ENCODE results near the gene WSCD2.

WSCD2 gene

DNA sequence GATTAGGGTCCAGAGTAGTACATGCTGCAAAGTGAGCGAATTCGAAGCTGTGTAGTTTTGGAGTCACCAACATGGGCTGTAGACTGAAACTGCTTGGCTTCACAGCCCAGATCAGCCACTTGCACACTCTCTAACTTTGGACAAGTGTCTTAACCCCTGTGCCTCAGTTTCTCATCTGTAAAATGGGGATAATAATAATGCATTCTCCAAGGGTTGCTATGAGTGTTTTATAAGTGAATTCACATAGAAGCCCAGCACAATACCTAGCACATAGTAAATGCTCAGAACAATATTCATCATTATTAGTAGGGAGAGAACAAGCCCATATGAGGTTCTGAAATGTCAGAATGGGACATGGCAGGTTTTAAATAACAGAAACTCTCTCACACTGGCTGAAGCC, 10.4 kb downstream of the WSCD2 start:
- no CpG with 5 or more reads among the region's 2 CpGs for WGBS (ENCODE audit: extremely low coverage, insufficient coverage, low lambda C conversion rate)
- Histone ChIP-seq H3K79me1 (ENCODE audit: low read length) (no peaks in the 10 kb centered on the region), H2BK120ac (ENCODE audit: low read depth, low read length) (no peak overlapping the region)

DNA sequence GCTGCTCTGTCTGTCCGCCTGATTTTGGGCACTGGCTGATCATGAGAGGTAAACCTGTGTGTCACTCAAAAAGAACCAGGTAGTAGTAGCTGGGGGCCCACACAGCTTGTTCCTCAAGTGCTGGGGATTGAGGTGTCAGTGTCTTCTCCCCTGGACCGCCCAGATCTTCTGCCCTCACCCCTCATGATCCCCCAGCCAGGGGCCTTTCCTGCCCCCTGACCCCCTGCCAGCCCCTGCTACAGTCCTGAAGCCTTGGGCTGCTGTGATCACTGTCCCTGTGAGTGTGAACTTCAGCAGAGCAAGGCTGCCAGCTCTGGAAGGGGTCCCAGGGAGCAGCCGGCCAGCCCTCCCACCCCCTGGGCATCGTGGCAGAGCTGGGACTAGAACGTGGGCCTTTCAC, 11.4 kb downstream of the WSCD2 start:
- Histone ChIP-seq H3K4me2 (ENCODE audit: low read length) (no peak overlapping the region), H3K4me1 (ENCODE audit: control insufficient read depth, low read depth, low read length) (no peaks in the 10 kb centered on the region), H3K23ac (ENCODE audit: low read length) (no peak overlapping the region), H3K27me3 (ENCODE audit: insufficient read depth, low read length, poor library complexity) (no peaks in the 10 kb centered on the region), H3K56ac (ENCODE audit: low read length) (no peak overlapping the region), H3K79me1 (ENCODE audit: low read length) (no peaks in the 10 kb centered on the region), H3K4me3 (ENCODE audit: low read length) (no peak overlapping the region), H4K5ac (ENCODE audit: low read length) (no peak overlapping the region), H3K27ac (ENCODE audit: low read depth, low read length) (no peak overlapping the region), H3K18ac (ENCODE audit: low read length) (no peak overlapping the region), H2BK5ac (ENCODE audit: low read length) (no peak overlapping the region), H3K79me2 (ENCODE audit: control insufficient read depth, insufficient read depth, low read length) (no peaks in the 10 kb centered on the region), H2AK5ac (ENCODE audit: low read length) (no peak overlapping the region), H2BK120ac (ENCODE audit: low read depth, low read length) (no peak overlapping the region), H3K36me3 (ENCODE audit: control insufficient read depth, insufficient read depth, low read length) (no peaks in the 10 kb centered on the region), H4K8ac (ENCODE audit: low read depth, low read length) (no peak overlapping the region), H3K9ac (ENCODE audit: low read length) (no peak overlapping the region), H3K4ac (ENCODE audit: low read depth, low read length) (no peak overlapping the region), H2BK15ac (replicated peaks; ENCODE audit: low read depth) (no peak overlapping the region)
- no peak for DNase-seq
- no CpG with 5 or more reads among the region's 5 CpGs for WGBS (ENCODE audit: extremely low coverage, insufficient coverage, low lambda C conversion rate)

More for the DNA sequence above, 10.4 kb downstream of the WSCD2 start:
- no peak overlapping the region for H3K27ac ChIP-seq (ENCODE audit: low read depth, low read length)
- no peak overlapping the region for H2BK15ac ChIP-seq (replicated peaks; ENCODE audit: low read depth)
- no peak overlapping the region for H3K4ac ChIP-seq (ENCODE audit: low read depth, low read length)
- no peak overlapping the region for H4K5ac ChIP-seq (ENCODE audit: low read length)
- H3K23ac ChIP-seq (ENCODE audit: low read length): no peak overlapping the region
- no peak overlapping the region for H2BK5ac ChIP-seq (ENCODE audit: low read length)
- no peak overlapping the region for H3K9ac ChIP-seq (ENCODE audit: low read length)
- no peak overlapping the region for H4K8ac ChIP-seq (ENCODE audit: low read depth, low read length)
- no peak overlapping the region for H2AK5ac ChIP-seq (ENCODE audit: low read length)
- H3K56ac ChIP-seq (ENCODE audit: low read length): no peak overlapping the region
- H3K18ac ChIP-seq (ENCODE audit: low read length): no peak overlapping the region
- H3K4me1 ChIP-seq (ENCODE audit: control insufficient read depth, low read depth, low read length): no peaks in the 10 kb centered on the region
- DNase-seq: no peak
- no peaks in the 10 kb centered on the region for H3K36me3 ChIP-seq (ENCODE audit: control insufficient read depth, insufficient read depth, low read length)
- H3K79me2 ChIP-seq (ENCODE audit: control insufficient read depth, insufficient read depth, low read length): no peaks in the 10 kb centered on the region
- no peaks in the 10 kb centered on the region for H3K27me3 ChIP-seq (ENCODE audit: insufficient read depth, low read length, poor library complexity)
- no peak overlapping the region for H3K4me3 ChIP-seq (ENCODE audit: low read length)
- H3K4me2 ChIP-seq (ENCODE audit: low read length): no peak overlapping the region

GRCh38 chr12:108141600-108142130, 12.6 kb downstream of the WSCD2 start:
- H3K4me3 ChIP-seq (ENCODE audit: low read length): no peak overlapping the region
- no peak overlapping the region for H3K56ac ChIP-seq (ENCODE audit: low read length)
- H2BK5ac ChIP-seq (ENCODE audit: low read length): no peak overlapping the region
- no CpG with 5 or more reads among the region's 4 CpGs for WGBS (ENCODE audit: extremely low coverage, insufficient coverage, low lambda C conversion rate)
- no peak overlapping the region for H3K18ac ChIP-seq (ENCODE audit: low read length)
- no peaks in the 10 kb centered on the region for H3K79me2 ChIP-seq (ENCODE audit: control insufficient read depth, insufficient read depth, low read length)
- no peak overlapping the region for H3K4ac ChIP-seq (ENCODE audit: low read depth, low read length)
- no peak overlapping the region for H3K9ac ChIP-seq (ENCODE audit: low read length)
- no peak overlapping the region for H4K5ac ChIP-seq (ENCODE audit: low read length)
- H3K4me1 ChIP-seq (ENCODE audit: control insufficient read depth, low read depth, low read length): no peaks in the 10 kb centered on the region
- no peaks in the 10 kb centered on the region for H3K36me3 ChIP-seq (ENCODE audit: control insufficient read depth, insufficient read depth, low read length)
- H3K27ac ChIP-seq (ENCODE audit: low read depth, low read length): no peak overlapping the region
- H3K27me3 ChIP-seq (ENCODE audit: insufficient read depth, low read length, poor library complexity): no peaks in the 10 kb centered on the region
- H2BK120ac ChIP-seq (ENCODE audit: low read depth, low read length): no peak overlapping the region
- no peak overlapping the region for H4K8ac ChIP-seq (ENCODE audit: low read depth, low read length)
- H3K79me1 ChIP-seq (ENCODE audit: low read length): no peaks in the 10 kb centered on the region
- no peak overlapping the region for H2AK5ac ChIP-seq (ENCODE audit: low read length)
- no peak overlapping the region for H2BK15ac ChIP-seq (replicated peaks; ENCODE audit: low read depth)
- no peak overlapping the region for H3K23ac ChIP-seq (ENCODE audit: low read length)
- no peak overlapping the region for H3K4me2 ChIP-seq (ENCODE audit: low read length)
- DNase-seq: no peak

- Histone ChIP-seq H3K4ac (ENCODE audit: low read depth, low read length) (no peak overlapping the region), H3K27me3 (ENCODE audit: insufficient read depth, low read length, poor library complexity) (no peaks in the 10 kb centered on the region), H3K4me1 (ENCODE audit: control insufficient read depth, low read depth, low read length) (no peaks in the 10 kb centered on the region), H3K9ac (ENCODE audit: low read length) (no peak overlapping the region), H3K18ac (ENCODE audit: low read length) (no peak overlapping the region), H4K5ac (ENCODE audit: low read length) (no peak overlapping the region), H3K36me3 (ENCODE audit: control insufficient read depth, insufficient read depth, low read length) (no peaks in the 10 kb centered on the region), H2BK5ac (ENCODE audit: low read length) (no peak overlapping the region), H3K56ac (ENCODE audit: low read length) (no peak overlapping the region), H3K4me3 (ENCODE audit: low read length) (no peak overlapping the region), H2AK5ac (ENCODE audit: low read length) (no peak overlapping the region), H2BK120ac (ENCODE audit: low read depth, low read length) (no peak overlapping the region), H3K79me2 (ENCODE audit: control insufficient read depth, insufficient read depth, low read length) (no peaks in the 10 kb centered on the region), H3K4me2 (ENCODE audit: low read length) (no peak overlapping the region), H3K79me1 (ENCODE audit: low read length) (no peaks in the 10 kb centered on the region), H3K23ac (ENCODE audit: low read length) (no peak overlapping the region), H3K27ac (ENCODE audit: low read depth, low read length) (no peak overlapping the region), H2BK15ac (replicated peaks; ENCODE audit: low read depth) (no peak overlapping the region), H4K8ac (ENCODE audit: low read depth, low read length) (no peak overlapping the region)
- peak; percentile 37 for DNase-seq
- no CpG with 5 or more reads among the region's 1 CpG for WGBS (ENCODE audit: extremely low coverage, insufficient coverage, low lambda C conversion rate)
These were observed 14.1 kb downstream of the WSCD2 start for GRCh38 chr12:108143144-108143543.

DNA sequence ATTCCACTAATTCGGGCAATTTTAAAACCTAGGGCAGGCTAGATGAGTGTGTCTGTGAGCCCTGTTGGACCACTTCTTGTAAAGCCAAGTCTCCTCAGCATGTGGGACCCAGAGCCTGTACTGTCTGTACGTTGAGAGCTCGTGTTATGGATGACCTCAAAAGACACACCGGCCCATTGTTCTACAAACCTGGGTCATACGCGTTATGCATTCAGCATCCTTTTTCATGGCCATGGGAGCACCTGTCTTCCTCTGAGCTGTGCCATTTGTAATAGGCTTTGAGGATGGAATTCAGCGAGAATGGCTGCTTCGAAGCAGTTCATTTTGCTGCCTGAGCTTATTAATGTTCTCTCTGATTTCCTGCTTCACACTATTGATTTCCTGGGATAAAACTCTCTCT, 15.0 kb downstream of the WSCD2 start:
- Histone ChIP-seq H3K4ac (ENCODE audit: low read depth, low read length) (no peak overlapping the region), H3K9ac (ENCODE audit: low read length) (no peak overlapping the region), H3K4me2 (ENCODE audit: low read length) (no peak overlapping the region), H3K79me1 (ENCODE audit: low read length) (no peaks in the 10 kb centered on the region), H2BK120ac (ENCODE audit: low read depth, low read length) (no peak overlapping the region), H4K8ac (ENCODE audit: low read depth, low read length) (no peak overlapping the region), H3K23ac (ENCODE audit: low read length) (no peak overlapping the region), H3K27ac (ENCODE audit: low read depth, low read length) (no peak overlapping the region), H3K27me3 (ENCODE audit: insufficient read depth, low read length, poor library complexity) (no peaks in the 10 kb centered on the region), H2AK5ac (ENCODE audit: low read length) (no peak overlapping the region), H3K56ac (ENCODE audit: low read length) (no peak overlapping the region), H3K18ac (ENCODE audit: low read length) (no peak overlapping the region), H2BK5ac (ENCODE audit: low read length) (no peak overlapping the region), H3K36me3 (ENCODE audit: control insufficient read depth, insufficient read depth, low read length) (no peaks in the 10 kb centered on the region), H3K4me1 (ENCODE audit: control insufficient read depth, low read depth, low read length) (no peaks in the 10 kb centered on the region), H4K5ac (ENCODE audit: low read length) (no peak overlapping the region), H3K4me3 (ENCODE audit: low read length) (no peak overlapping the region), H2BK15ac (replicated peaks; ENCODE audit: low read depth) (no peak overlapping the region), H3K79me2 (ENCODE audit: control insufficient read depth, insufficient read depth, low read length) (no peaks in the 10 kb centered on the region)
- no peak for DNase-seq
- WGBS (ENCODE audit: extremely low coverage, insufficient coverage, low lambda C conversion rate): no CpG with 5 or more reads among the region's 8 CpGs

DNA sequence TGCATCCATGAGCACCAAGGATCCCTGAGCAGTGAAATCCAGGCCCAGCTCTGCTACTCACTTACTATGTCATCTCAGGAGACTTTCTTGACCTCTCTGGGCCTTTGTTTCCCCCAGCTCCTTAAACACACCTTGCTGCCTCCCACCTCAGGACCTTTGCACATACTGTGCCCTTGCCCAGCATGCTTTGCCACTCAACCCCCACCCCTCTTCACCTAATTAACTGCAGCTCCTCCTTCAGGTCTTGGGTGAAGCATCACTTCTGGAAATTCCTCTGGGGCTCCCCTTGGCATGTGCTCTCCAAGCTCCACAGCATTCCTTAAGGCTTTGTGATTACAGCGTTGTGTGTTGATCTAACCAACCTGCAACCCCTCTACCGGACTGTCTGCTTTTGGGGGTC, 15.9 kb downstream of the WSCD2 start:
- no peak overlapping the region for H3K56ac ChIP-seq (ENCODE audit: low read length)
- H3K27ac ChIP-seq (ENCODE audit: low read depth, low read length): no peak overlapping the region
- no peak overlapping the region for H2BK5ac ChIP-seq (ENCODE audit: low read length)
- H3K4me1 ChIP-seq (ENCODE audit: control insufficient read depth, low read depth, low read length): no peaks in the 10 kb centered on the region
- no peaks in the 10 kb centered on the region for H3K27me3 ChIP-seq (ENCODE audit: insufficient read depth, low read length, poor library complexity)
- H3K18ac ChIP-seq (ENCODE audit: low read length): no peak overlapping the region
- WGBS (ENCODE audit: extremely low coverage, insufficient coverage, low lambda C conversion rate): no CpG with 5 or more reads among the region's 2 CpGs
- H2BK120ac ChIP-seq (ENCODE audit: low read depth, low read length): no peak overlapping the region
- no peak overlapping the region for H3K4me2 ChIP-seq (ENCODE audit: low read length)
- no peak overlapping the region for H4K5ac ChIP-seq (ENCODE audit: low read length)
- peak; percentile 60 for DNase-seq
- H3K36me3 ChIP-seq (ENCODE audit: control insufficient read depth, insufficient read depth, low read length): no peaks in the 10 kb centered on the region
- H3K9ac ChIP-seq (ENCODE audit: low read length): no peak overlapping the region
- no peak overlapping the region for H3K4ac ChIP-seq (ENCODE audit: low read depth, low read length)
- H4K8ac ChIP-seq (ENCODE audit: low read depth, low read length): no peak overlapping the region
- H3K23ac ChIP-seq (ENCODE audit: low read length): no peak overlapping the region
- no peak overlapping the region for H2BK15ac ChIP-seq (replicated peaks; ENCODE audit: low read depth)
- no peak overlapping the region for H2AK5ac ChIP-seq (ENCODE audit: low read length)
- H3K79me1 ChIP-seq (ENCODE audit: low read length): no peaks in the 10 kb centered on the region
- no peak overlapping the region for H3K4me3 ChIP-seq (ENCODE audit: low read length)
- no peaks in the 10 kb centered on the region for H3K79me2 ChIP-seq (ENCODE audit: control insufficient read depth, insufficient read depth, low read length)

Measured in mesendoderm (in vitro differentiated cells).